ENCODE data around the gene DISP1. TPM values are rescaled to one million over a fixed set of nuclear protein-coding genes. Genes with fewer than 3 reads are reported as not detected.

Gene DISP1
- total and polyA plus RNA-seq, 2 experiments from 2014 or later, result 2.4 to 4.4 TPM

- H3K27me3 Mint-ChIP-seq (ENCODE audit: insufficient read depth, low read depth, poor library complexity), result peaks cover 2% of the 10 kb centered on the region
- Histone ChIP-seq H4K20me1 (replicated peaks; ENCODE audit: insufficient read depth) (no peaks in the 10 kb centered on the region; the same call in 1 of the 2 replicates), H3K27ac (ENCODE audit: low read depth) (no peak overlapping the region), H3K4me1 (ENCODE audit: insufficient read depth) (0 out of 2 replicates have a peak, but pooled peaks cover 4% of the 10 kb centered on the region), H3K9me2 (ENCODE audit: insufficient read depth) (no peaks in the 10 kb centered on the region), H3K4me2 (no peak overlapping the region), H2AFZ (no peak overlapping the region), H3K4me3 (no peak overlapping the region), H3K27me3 (ENCODE audit: insufficient read depth) (no peaks in the 10 kb centered on the region), H3K36me3 (ENCODE audit: insufficient read depth) (peaks cover 9% of the 10 kb centered on the region; the same call in 1 of the 2 replicates), H3F3A (replicated peaks; ENCODE audit: low read depth) (no peaks in the 10 kb centered on the region), H3K79me2 (replicated peaks; ENCODE audit: insufficient read depth) (no peaks in the 10 kb centered on the region)
- peaks cover 19% of the 10 kb centered on the region for H3K36me3 Mint-ChIP-seq (ENCODE audit: low read depth)
- H3K27ac Mint-ChIP-seq, result no peak overlapping the region
- no peak overlapping the region for H3K4me3 Mint-ChIP-seq
- peaks cover 23% of the 10 kb centered on the region for H3K9me3 Mint-ChIP-seq
- ATAC-seq (no peak), DNase-seq (ENCODE audit: low spot score) (no peak)
- TF ChIP-seq NANOG (IDR thresholded peaks at IDR 0.05; ENCODE audit: borderline replicate concordance) (no peak), STAT1 (IDR thresholded peaks at IDR 0.05; ENCODE audit: unreplicated experiment) (no peak), EZH2 (IDR thresholded peaks at IDR 0.05; ENCODE audit: low read depth, unreplicated experiment) (no peak), CREB1 (CRISPR knock-in tag; IDR thresholded peaks at IDR 0.05; ENCODE audit: low read depth) (no peak), EZH2phosphoT487 (IDR thresholded peaks at IDR 0.05; ENCODE audit: unreplicated experiment) (no peak), ETS1 (IDR thresholded peaks at IDR 0.05) (no peak), ZNF114 (CRISPR knock-in tag; IDR thresholded peaks at IDR 0.05) (no peak)
- H3K4me1 Mint-ChIP-seq, result peaks cover 9% of the 10 kb centered on the region
Observed at GRCh38 chr1:222861062-222861461, 46.2 kb downstream of the DISP1 start.

Other genes with a start within 250 kb of the DISP1 start
- gene TAF1A, start 225.1 kb upstream of the DISP1 start, total RNA-seq (2014; rRNA removed; shearing (Covaris generic)), result 13.3 and 16.3 TPM in 2 replicates
- gene TAF1A, start 225.1 kb upstream of the DISP1 start, polyA plus RNA-seq (2016; fragmentation: Nextera tagmentation; extraction: Ambion mirVana), result 5.5 and 5.7 TPM in 2 replicates
- 32.7 and 42.6 TPM in 2 replicates for gene MIA3, start 196.9 kb upstream of the DISP1 start, total RNA-seq (2014; rRNA removed; shearing (Covaris generic))
- 33.4 and 40.0 TPM in 2 replicates for gene MIA3, start 196.9 kb upstream of the DISP1 start, polyA plus RNA-seq (2016; fragmentation: Nextera tagmentation; extraction: Ambion mirVana)
- 103 and 132 TPM in 2 replicates for gene AIDA, start 102.5 kb upstream of the DISP1 start, total RNA-seq (2014; rRNA removed; shearing (Covaris generic))
- gene AIDA, start 102.5 kb upstream of the DISP1 start, polyA plus RNA-seq (2016; fragmentation: Nextera tagmentation; extraction: Ambion mirVana), result 49.5 and 51.1 TPM in 2 replicates
- gene BROX, start 102.5 kb upstream of the DISP1 start, total RNA-seq (2014; rRNA removed; shearing (Covaris generic)), result 32.3 and 32.9 TPM in 2 replicates
- gene BROX, start 102.5 kb upstream of the DISP1 start, polyA plus RNA-seq (2016; fragmentation: Nextera tagmentation; extraction: Ambion mirVana), result 26.5 TPM in 2 replicates
- gene FAM177B, start 77.8 kb upstream of the DISP1 start, total RNA-seq (2014; rRNA removed; shearing (Covaris generic)), result not detected in 2 replicates
- gene FAM177B, start 77.8 kb upstream of the DISP1 start, polyA plus RNA-seq (2016; fragmentation: Nextera tagmentation; extraction: Ambion mirVana), result not detected in 2 replicates